Kidney epithelial cell (primary cell): ENCODE measurements around the gene IPCEF1. TPM values are rescaled to one million over a fixed set of nuclear protein-coding genes. Genes with fewer than 3 reads are reported as not detected.

Source experiments
- DNase-seq: peaks from one replicate; pipeline ENCODE4 v3.0.0-alpha.2; 2010; ENCODE audit warnings: low read depth
- H3K27me3 ChIP-seq: 2 replicates; pipeline ENCODE4 v1.6.0; 2011; ENCODE audit warnings: low read length; ENCODE audit not compliant: control insufficient read depth, insufficient read depth
- H3K36me3 ChIP-seq: 2 replicates; pipeline ENCODE4 v1.5.1; 2011; ENCODE audit warnings: low read length; ENCODE audit not compliant: control insufficient read depth, insufficient read depth
- H3K4me3 ChIP-seq: 2 replicates; pipeline ENCODE4 v1.5.1; 2011; ENCODE audit warnings: low read depth, mild to moderate bottlenecking, control low read depth, low read length
- total RNA-seq: library from RNA; depleted of rRNA; stranded (reverse); fragments of >200 nt; gene quantifications from 2 replicates; pipeline ENCODE4 v1.2.3, GENCODE V29; 2015
- TF ChIP-seq, protein P1 (sequence below): IDR thresholded peaks from 2 replicates; pipeline ENCODE4 v1.5.1; 2011; ENCODE audit warnings: mild to moderate bottlenecking, moderate library complexity, low read length, control low read depth, inconsistent platforms; ENCODE audit not compliant: insufficient read depth, poor library complexity, severe bottlenecking

IPCEF1 gene
- total RNA-seq, 1 donor from 2014 or later: 1.0 TPM

DNA sequence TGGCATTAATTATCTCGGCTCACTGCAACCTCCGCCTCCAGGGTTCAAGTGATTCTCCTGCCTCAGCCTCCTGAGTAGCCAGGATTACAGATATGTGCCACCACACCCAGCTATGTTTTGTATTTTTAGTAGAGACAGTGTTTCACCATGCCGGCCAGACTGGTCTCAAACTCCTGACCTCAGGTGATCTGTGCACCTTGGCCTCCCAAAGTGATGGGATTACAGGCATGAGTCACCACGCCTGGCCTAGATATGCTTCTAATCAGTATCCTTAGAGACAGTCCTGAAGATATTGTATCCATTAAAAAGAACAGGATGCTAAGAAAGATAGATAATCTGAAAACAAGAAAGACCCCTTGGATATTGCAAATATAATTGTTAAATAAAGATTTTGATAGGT is 3.1 kb upstream of the IPCEF1 start:
- Histone ChIP-seq H3K27me3 (no peaks in the 10 kb centered on the region), H3K36me3 (no peaks in the 10 kb centered on the region), H3K4me3 (no peak overlapping the region)
- no peak for DNase-seq
- TF ChIP-seq, protein P1, sequence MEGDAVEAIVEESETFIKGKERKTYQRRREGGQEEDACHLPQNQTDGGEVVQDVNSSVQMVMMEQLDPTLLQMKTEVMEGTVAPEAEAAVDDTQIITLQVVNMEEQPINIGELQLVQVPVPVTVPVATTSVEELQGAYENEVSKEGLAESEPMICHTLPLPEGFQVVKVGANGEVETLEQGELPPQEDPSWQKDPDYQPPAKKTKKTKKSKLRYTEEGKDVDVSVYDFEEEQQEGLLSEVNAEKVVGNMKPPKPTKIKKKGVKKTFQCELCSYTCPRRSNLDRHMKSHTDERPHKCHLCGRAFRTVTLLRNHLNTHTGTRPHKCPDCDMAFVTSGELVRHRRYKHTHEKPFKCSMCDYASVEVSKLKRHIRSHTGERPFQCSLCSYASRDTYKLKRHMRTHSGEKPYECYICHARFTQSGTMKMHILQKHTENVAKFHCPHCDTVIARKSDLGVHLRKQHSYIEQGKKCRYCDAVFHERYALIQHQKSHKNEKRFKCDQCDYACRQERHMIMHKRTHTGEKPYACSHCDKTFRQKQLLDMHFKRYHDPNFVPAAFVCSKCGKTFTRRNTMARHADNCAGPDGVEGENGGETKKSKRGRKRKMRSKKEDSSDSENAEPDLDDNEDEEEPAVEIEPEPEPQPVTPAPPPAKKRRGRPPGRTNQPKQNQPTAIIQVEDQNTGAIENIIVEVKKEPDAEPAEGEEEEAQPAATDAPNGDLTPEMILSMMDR: no peak

DNA sequence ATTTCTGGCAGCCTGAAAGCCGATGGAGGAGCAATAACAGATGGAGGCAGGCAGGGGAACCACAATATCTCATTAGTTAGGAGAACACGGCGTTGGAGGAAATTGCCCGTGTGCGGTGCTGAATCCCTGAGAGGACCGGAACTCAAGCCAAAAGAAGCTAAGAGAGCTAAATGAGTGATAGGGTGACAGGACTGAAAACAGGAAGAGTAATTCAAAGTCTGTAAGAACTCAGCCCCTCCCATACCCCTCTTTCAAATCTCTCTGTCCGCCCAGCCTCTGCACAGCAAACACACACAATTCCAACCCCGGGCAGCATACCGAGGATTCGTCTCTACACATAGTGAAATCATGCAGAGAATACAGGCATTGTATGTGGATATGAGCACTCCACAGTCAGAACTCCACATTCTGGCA is 2.6 kb upstream of the IPCEF1 start:
- Histone ChIP-seq H3K36me3 (no peaks in the 10 kb centered on the region), H3K4me3 (no peak overlapping the region), H3K27me3 (no peaks in the 10 kb centered on the region)
- no peak for DNase-seq
- TF ChIP-seq, protein P1: no peak

DNA sequence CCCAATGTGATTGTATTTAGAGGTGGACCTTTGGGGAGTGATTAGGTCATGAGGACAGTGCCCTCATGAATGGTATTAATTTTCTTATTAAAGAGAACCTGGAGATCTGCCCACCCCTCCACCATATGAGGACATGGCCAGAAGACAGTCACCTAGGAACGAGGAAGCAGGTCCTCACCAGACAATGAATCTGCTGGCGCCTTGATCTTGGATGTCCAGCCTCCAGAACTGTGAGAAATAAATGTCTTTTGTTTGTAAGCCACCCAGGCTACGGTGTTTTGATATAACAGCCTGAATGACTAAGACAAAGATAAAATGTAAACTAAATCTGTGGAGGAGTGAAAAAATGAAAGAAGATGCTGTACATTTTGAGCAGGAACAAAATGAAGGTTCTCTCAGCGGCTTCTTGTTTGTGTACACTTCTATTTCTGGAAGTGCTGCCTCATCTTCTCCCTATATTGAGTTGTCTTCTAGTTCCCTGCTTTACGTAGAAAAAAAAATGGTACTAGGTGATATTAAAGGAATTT is 1.5 kb upstream of the IPCEF1 start:
- DNase-seq: no peak
- H3K4me3 ChIP-seq: no peak overlapping the region
- no peaks in the 10 kb centered on the region for H3K36me3 ChIP-seq
- TF ChIP-seq, protein P1: no peak
- H3K27me3 ChIP-seq: no peaks in the 10 kb centered on the region

DNA sequence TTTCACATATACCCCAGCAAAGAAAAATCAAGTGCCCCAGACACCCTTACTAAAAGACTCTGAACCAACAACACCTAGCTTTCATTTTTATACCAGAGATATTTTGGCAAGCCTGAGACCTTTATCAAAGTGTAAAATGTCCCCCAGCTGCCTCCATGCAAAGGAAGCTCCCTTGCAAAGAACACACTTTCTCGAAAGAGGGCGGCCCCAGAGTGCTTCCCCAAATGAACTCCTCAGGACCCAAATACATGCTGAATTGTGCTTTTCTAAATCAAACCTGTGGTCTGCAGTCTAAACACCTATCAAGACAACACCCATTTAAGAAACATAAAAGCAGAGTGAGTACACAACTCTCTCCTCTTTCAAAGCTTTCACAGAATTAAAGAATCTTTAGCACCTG is 490 bp downstream of the IPCEF1 start:
- H3K4me3 ChIP-seq: no peak overlapping the region
- TF ChIP-seq, protein P1: no peak
- no peak for DNase-seq
- no peaks in the 10 kb centered on the region for H3K36me3 ChIP-seq
- no peaks in the 10 kb centered on the region for H3K27me3 ChIP-seq

DNA sequence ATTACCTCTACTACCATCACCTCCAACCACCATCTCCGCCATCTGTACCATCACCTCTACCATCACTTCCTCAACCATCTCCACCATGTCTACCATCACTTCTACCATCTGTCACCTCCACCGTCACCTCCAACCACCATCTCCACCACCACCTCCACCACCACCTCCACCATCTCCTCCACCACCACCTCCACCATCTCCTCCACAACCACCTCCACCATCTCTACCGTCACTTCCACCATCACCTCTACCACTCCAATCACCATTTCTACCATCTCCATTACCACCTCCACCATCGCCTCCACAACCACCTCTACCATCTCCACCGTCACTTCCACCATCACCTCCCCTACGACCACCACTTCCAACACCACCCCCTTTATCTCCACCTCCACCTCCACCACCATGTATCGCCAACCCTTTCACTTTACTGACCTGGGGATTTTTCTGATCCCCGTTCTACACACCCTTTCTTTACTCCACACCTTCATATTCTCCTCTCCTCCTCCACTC is 2.3 kb downstream of the IPCEF1 start:
- TF ChIP-seq, protein P1: no peak
- DNase-seq: no peak

DNA sequence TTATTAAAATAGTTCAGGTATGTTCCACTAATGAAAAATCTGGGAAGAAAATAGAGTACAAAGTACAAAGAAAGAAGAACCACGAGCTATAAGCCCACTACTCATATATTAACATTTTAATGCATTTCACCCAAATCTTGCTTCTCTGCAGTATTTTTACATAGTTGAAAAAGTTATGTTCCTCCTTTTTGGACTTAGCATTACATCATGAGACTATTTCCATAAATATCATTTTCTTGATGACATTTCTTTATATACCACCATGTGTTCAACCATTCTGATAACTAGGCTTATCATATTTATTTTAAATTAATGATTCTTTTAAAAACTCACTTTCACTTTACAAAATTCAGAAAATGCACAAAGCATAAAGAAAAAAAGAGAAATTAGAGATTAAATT is 3.0 kb downstream of the IPCEF1 start:
- Histone ChIP-seq H3K4me3 (no peak overlapping the region), H3K27me3 (no peaks in the 10 kb centered on the region), H3K36me3 (no peaks in the 10 kb centered on the region)
- DNase-seq: no peak
- TF ChIP-seq, protein P1: no peak

More for the DNA sequence above, 2.3 kb downstream of the IPCEF1 start:
- H3K4me3 ChIP-seq: no peak overlapping the region
- no peaks in the 10 kb centered on the region for H3K36me3 ChIP-seq
- H3K27me3 ChIP-seq: no peaks in the 10 kb centered on the region
